ENCODE measurements around the gene COL6A2. TPM values are rescaled to one million over a fixed set of nuclear protein-coding genes. Genes with fewer than 3 reads are reported as not detected.

The COL6A2 gene
- total RNA-seq, 1 experiment from 2014 or later: 1,198 TPM

DNA sequence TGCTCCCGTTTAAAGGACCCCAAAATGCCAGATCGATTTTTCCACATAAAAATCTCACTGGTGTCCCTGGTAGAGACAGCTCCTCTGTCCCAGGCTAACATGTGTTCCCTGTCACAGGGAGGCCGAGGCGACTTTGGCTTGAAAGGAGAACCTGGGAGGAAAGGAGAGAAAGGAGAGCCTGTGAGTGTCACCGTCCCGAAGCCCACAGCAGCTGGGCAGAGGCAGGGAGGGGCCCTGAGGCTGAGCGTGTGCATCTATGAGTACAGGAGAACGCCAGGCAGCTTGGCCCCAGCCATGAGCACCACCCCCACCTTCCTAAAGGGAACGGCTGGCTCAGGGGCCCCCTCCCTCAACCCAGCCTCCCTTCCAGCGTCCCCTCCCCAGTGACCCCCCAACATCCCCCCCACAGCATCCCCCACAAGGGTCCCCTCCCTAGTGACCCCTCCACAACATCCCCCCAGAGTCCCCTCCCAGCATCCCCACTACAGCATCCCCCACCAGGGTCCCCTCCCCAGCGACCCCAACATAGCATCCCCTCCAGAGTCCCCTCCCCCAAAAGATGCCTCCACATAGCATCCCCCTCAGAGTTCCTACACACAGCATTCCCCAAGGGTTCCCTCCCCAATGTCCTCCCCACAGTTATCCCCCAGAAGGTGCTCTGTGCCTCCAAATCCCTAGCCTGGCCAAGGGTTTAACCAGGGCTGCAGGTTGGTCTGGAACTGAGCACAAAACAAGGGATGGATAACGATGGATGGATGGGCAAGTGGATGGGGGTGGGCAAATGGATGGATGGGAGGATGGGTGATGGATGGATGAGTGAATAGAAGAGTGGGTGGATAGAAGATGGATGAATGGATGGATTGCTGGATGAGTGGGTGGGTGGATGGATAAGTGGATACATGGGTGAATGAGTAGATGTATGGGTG, 25.1 kb downstream of the COL6A2 start:
- H3K4me3 ChIP-seq: no peak overlapping the region
- H3K27me3 ChIP-seq: no peaks in the 10 kb centered on the region
- H3K36me3 ChIP-seq: peaks cover 97% of the 10 kb centered on the region
- peak; percentile 0 for DNase-seq
- no peaks in the 10 kb centered on the region for H3K9me3 ChIP-seq

DNA sequence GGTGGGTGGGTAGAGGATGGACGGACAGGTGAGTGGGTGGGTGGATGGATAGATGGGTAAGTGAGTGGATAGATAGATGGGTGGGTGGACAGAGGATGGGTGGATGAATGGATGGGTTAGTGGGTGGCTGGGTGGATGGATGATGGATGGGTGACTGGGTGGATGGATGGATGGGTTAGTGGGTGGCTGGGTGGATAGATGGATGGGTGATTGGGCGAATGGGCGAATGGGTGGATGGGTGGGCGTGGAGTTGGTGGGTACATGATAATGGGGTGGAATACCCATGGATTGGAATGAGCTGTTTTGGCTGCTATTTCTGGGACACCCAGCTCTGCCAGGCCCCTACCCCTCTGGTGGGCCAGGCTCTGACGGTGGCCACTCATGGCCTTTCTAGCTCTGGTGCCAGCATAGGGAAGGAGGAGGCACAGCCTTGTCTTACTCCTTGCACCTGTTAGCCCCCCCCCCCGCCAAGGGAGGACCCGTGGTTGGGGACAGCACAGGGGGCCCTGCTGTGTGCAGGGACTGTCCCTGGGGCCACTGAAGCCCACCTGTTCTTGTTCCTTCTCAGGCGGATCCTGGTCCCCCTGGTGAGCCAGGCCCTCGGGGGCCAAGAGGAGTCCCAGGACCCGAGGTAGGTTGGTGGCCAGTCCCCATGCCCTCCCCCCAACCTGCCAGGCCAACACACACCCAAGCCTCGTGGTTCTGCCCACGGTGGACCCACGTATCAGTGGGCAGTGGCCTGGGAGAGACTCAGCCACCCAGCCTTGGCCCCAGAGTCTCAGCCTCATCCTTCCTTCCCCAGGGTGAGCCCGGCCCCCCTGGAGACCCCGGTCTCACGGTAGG, 26.4 kb downstream of the COL6A2 start:
- H3K9me3 ChIP-seq: no peaks in the 10 kb centered on the region
- H3K36me3 ChIP-seq: peaks cover 97% of the 10 kb centered on the region

DNA sequence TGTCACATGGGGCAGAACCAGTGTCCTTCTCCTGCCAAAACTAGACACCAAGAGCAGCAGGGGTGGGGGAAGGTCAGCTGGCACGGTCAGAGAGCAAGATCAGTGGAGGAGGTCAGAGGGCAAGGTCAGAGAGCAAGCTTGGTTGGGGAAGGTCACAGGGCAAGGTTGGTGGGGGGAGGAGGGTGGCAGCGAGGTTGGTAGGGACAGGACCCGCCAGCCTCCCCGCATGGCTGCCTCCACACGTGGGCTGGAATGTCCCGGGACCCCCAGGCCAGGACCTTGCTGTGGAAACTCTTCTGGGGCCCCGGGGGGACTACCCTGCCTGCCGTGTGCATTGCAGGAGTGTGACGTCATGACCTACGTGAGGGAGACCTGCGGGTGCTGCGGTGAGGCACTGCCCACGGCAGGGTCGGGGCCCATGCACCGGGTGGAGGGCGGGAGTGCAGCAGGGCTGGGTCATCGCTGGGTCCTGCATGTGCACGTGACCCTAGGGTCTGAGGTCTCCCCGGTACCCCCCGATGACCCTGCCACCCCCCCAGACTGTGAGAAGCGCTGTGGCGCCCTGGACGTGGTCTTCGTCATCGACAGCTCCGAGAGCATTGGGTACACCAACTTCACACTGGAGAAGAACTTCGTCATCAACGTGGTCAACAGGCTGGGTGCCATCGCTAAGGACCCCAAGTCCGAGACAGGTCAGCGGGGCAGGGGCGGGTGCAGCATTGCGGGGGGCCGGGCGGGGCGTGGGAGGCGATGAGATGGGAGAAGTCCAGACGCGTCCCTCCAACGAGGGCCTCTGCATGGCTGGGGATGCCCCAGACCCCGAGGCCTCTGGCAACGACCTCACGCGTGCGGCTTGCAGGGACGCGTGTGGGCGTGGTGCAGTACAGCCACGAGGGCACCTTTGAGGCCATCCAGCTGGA, 27.3 kb downstream of the COL6A2 start:
- DNase-seq: peak; percentile 10
- Histone ChIP-seq H3K4me3 (no peak overlapping the region), H3K36me3 (peaks cover 97% of the 10 kb centered on the region), H3K9me3 (no peaks in the 10 kb centered on the region), H3K27me3 (no peaks in the 10 kb centered on the region)

More for the DNA sequence above, 26.4 kb downstream of the COL6A2 start:
- Histone ChIP-seq H3K27me3 (no peaks in the 10 kb centered on the region), H3K4me3 (no peak overlapping the region)
- peak; percentile 4 for DNase-seq

DNA sequence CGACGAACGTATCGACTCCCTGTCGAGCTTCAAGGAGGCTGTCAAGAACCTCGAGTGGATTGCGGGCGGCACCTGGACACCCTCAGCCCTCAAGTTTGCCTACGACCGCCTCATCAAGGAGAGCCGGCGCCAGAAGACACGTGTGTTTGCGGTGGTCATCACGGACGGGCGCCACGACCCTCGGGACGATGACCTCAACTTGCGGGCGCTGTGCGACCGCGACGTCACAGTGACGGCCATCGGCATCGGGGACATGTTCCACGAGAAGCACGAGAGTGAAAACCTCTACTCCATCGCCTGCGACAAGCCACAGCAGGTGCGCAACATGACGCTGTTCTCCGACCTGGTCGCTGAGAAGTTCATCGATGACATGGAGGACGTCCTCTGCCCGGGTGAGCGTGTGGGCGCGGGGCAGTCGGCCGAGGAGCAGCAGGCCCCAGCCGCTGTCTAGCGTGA, 28.0 kb downstream of the COL6A2 start:
- Histone ChIP-seq H3K4me3 (no peak overlapping the region), H3K36me3 (peaks cover 97% of the 10 kb centered on the region), H3K9me3 (no peaks in the 10 kb centered on the region), H3K27me3 (no peaks in the 10 kb centered on the region)
- no peak for DNase-seq

DNA sequence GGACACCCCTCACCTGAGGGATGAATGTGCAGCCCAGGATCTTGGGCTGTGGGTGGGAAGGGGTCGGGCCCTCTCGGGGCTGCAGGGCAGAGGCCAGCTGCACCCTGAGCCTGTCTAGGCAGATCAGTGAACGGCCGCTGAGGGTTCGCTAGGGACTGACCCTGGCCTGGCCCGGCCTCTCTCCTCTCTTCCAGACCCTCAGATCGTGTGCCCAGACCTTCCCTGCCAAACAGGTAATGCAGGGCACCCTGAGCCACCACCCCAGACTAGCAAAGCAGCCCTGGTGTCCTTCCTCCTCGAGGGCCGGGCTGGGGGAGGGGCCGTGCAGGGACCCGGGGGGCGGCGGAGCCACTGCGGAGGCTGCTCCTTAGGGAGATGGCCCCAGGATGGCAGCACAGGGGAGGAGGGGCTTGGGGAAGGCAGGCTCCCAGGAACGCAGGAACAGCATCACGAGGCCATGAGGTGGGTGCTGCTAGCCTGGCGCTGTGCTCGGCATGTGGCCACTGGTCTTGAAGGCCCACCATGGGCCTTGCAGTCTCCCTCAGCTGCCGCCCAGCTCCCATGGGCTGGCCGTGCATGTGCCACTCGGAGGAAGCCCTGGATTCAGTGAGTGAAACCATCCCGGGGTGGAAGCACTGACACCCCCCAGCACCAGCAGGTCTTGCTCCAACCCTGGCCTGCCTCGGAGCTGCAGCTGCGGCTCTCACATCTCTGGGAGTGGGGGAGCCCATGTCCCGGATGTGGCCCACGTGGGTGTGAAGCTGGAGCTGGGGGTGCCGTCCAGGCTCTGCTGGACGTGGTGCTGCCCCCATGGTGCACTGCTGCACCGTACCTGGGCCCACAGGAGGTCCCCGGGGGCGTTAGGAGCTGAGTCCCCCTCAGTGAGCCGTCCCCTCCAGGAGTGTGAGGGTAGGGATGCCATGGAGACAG, 28.7 kb downstream of the COL6A2 start:
- peaks cover 97% of the 10 kb centered on the region for H3K36me3 ChIP-seq

DNA sequence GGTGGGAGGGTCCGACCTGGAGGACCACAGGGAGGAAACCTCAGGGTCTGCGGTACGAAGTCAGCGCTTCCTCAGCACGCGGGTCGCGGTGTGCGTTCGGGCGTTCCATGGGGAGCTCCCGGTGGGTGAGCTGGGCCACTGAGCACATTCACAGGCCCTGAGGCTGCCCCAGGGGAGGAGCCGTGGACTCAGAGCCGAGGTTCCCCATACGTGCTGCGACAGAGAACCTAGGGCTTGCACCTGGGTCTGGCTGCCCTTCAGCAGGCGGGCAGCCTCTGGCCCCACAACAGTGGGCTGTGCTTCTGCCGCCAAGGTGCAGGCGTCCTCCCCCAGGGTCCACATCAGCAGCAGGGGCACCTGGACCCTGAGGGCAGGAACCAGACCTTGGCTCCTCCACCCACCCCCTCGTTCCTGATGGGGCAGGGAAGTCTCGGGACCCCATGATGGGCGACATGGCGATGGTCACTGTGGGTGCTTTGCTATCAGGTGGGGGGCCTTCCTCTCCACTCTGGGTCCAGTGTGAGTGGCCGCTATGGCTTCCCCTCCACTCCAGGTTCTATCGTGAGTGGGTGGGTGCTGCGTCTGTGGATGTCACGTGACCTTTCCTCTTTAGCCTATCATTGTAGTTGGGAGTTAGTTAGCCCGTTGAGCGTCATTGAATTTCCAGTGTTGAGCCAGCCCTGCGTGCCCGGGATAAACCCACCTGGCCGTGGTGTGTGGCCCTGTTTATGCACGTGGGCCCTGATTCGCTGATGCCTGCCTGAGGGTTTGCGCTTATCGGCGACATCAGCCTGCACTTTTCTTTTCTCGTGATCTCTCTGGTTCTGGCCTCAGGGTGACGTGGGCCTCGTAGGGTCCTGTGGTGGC, 29.6 kb downstream of the COL6A2 start:
- peak; percentile 0 for DNase-seq
- Histone ChIP-seq H3K9me3 (no peaks in the 10 kb centered on the region), H3K36me3 (peaks cover 97% of the 10 kb centered on the region)

More for the DNA sequence above, 28.7 kb downstream of the COL6A2 start:
- DNase-seq: peak; percentile 1
- H3K9me3 ChIP-seq: no peaks in the 10 kb centered on the region
- H3K27me3 ChIP-seq: no peaks in the 10 kb centered on the region
- no peak overlapping the region for H3K4me3 ChIP-seq

DNA sequence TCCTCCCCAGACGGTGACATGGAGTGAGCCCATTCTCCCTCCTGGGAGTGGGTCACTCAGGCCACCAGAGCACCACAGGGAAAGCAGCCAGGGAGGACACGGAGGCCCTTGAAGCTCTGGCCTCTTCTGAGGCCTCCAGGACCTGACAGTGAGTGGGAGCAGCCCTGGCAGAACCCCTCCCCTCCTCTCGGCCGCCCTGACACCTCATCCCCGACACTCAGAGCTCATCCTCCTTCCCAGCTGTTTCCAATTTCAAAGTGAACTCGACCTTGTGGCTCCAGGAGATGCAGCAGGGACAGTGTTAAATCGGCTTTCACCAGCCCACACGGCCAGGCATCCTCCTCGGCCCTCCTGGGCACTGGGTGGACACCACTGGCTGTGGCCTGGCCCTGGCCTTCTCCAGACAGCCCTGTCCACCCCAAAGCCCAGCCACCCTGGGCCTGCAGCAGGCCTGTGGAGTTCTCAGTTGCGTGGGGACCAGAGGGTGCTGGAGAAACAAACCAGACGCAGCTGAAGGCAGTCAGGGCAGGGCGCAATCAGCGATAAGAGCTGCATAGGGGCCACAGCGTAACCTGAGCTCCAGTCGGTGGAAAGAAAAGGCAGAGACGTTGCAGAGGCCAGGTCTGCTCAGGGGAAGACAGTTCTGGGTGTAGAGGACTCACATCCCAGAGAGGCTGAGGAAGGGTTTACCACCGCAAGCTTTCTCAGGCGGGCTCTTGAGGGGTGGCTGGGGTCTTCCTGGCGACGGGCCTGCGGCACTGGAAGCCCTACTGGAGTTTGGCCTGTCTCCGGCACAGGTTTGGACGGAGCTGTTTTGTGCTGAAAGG, 30.4 kb downstream of the COL6A2 start:
- H3K36me3 ChIP-seq: peaks cover 97% of the 10 kb centered on the region
- H3K27me3 ChIP-seq: no peaks in the 10 kb centered on the region
- no peaks in the 10 kb centered on the region for H3K9me3 ChIP-seq
- H3K4me3 ChIP-seq: no peak overlapping the region
- peak; percentile 3 for DNase-seq

More for the DNA sequence above, 29.6 kb downstream of the COL6A2 start:
- H3K27me3 ChIP-seq: no peaks in the 10 kb centered on the region
- H3K4me3 ChIP-seq: no peak overlapping the region

DNA sequence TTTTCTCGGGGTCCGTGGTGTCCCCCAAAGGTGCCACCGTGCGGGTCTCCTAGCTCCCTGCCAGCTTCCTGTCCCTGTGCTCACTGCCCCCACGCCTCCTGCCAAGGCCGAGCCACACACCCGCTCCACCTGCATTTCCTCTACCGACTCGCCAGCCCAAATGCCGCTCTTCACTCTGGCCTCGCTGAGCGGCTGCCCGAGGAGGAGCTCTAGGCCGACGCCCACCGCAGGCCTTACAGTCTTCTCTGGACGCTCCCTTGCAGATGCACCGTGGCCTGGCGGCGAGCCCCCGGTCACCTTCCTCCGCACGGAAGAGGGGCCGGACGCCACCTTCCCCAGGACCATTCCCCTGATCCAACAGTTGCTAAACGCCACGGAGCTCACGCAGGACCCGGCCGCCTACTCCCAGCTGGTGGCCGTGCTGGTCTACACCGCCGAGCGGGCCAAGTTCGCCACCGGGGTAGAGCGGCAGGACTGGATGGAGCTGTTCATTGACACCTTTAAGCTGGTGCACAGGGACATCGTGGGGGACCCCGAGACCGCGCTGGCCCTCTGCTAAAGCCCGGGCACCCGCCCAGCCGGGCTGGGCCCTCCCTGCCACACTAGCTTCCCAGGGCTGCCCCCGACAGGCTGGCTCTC, 31.1 kb downstream of the COL6A2 start:
- Histone ChIP-seq H3K27me3 (no peaks in the 10 kb centered on the region), H3K9me3 (no peaks in the 10 kb centered on the region), H3K36me3 (peaks cover 89% of the 10 kb centered on the region), H3K4me3 (no peak overlapping the region)
- DNase-seq: peak; percentile 9

DNA sequence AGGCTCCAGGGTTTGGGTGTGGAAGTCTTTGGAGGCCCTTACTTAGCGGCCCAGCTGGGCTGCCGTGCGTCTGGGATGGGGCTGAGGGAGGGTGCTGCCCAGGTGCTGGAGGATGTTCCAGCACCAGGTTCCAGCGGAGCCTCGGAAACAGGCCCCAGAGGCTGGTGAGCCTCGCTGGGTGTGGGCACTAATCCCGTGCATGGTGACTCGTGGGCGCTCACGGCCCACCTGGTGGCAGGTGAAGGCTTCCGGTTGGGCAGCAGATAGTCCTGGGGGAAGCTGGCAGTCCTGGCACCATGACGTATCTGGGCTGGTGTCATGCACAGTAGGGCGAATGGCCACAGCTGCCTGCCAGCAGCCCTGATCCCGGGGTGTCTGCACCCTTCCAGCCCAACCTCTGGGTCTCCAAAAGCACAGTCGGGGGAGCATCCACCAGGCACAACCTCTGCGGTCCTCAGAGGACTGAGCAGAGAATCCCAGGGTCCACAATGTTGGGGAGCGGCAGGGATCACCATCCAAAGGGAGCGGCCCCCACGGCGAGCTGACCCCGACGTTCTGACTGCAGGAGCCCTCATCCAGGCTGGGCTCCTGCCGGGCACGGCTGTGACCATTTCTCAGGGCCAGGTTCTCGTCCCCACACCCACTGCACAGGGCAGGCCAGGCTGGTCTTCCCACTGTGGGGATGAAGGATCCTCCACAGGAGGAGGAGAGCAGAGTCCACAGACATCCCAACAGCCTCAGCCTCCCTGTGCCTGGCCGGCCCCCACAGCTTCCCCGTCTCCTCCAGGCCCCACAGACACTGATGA, 32.1 kb downstream of the COL6A2 start:
- Histone ChIP-seq H3K4me3 (no peak overlapping the region), H3K27me3 (no peaks in the 10 kb centered on the region), H3K36me3 (peaks cover 79% of the 10 kb centered on the region), H3K9me3 (no peaks in the 10 kb centered on the region)
- DNase-seq: no peak

DNA sequence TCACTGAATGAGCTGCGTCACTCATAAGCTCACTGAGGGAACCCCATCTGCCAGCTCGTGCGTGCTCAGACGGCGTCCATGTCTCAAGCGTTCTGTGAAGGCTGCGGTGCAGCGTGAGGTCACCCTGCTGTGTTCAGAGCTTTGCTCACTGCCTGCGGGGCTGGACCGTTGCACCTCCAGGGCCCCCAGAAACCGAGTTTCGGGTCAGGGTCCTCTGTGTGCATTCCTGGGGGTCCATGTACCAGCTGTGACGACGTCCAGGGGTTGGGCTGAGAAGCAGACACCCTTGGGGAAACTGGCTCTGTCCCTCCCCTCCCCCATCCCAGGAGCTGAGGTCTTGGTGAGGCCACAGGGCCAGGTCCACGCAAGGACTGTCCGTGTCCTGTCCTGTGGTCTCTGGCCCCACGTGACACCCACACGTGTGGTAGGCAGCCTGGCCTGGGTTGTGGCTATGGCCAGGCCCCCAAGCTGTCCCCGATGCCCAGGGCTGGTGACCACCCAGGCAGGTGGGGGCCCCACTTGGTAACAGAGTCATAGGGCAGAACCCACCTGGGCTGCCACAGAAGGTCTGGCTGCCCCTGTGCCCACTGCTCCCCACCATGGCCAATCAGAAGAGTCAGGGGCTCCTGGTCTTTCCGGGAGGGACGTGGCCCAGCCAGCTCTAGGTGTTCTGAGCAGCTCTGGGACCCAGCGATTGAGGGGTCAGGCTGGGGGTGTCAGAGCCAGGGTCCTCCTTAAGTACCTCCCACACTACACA, 33.1 kb downstream of the COL6A2 start:
- H3K4me3 ChIP-seq: no peak overlapping the region
- no peak for DNase-seq
- H3K9me3 ChIP-seq: no peaks in the 10 kb centered on the region
- H3K36me3 ChIP-seq: peaks cover 70% of the 10 kb centered on the region
- H3K27me3 ChIP-seq: no peaks in the 10 kb centered on the region

DNA sequence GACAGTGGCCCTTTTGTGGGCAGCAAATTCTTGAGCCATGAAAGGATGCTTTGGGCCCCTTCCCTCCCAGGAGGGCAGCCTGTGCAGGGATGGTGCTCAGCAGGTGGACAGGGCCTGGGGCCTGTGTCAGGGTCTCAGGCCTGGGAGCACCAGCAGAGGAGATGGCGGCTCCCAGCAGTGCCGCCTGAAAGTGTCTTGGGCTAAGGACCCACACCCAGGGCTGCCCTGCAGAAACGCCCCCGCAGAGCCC, 33.6 kb downstream of the COL6A2 start:
- H3K36me3 ChIP-seq: peaks cover 65% of the 10 kb centered on the region
- H3K4me3 ChIP-seq: no peak overlapping the region
- no peaks in the 10 kb centered on the region for H3K27me3 ChIP-seq
- no peaks in the 10 kb centered on the region for H3K9me3 ChIP-seq
- no peak for DNase-seq

DNA sequence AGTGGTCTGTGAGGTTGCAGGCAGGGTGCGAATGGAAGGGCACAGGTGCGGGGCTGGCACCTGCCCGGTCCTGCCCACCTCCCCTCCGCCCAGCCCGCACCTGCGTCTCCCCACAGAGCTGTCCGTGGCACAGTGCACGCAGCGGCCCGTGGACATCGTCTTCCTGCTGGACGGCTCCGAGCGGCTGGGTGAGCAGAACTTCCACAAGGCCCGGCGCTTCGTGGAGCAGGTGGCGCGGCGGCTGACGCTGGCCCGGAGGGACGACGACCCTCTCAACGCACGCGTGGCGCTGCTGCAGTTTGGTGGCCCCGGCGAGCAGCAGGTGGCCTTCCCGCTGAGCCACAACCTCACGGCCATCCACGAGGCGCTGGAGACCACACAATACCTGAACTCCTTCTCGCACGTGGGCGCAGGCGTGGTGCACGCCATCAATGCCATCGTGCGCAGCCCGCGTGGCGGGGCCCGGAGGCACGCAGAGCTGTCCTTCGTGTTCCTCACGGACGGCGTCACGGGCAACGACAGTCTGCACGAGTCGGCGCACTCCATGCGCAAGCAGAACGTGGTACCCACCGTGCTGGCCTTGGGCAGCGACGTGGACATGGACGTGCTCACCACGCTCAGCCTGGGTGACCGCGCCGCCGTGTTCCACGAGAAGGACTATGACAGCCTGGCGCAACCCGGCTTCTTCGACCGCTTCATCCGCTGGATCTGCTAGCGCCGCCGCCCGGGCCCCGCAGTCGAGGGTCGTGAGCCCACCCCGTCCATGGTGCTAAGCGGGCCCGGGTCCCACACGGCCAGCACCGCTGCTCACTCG, 34.1 kb downstream of the COL6A2 start:
- Histone ChIP-seq H3K36me3 (peaks cover 59% of the 10 kb centered on the region), H3K27me3 (no peaks in the 10 kb centered on the region), H3K4me3 (no peak overlapping the region), H3K9me3 (no peaks in the 10 kb centered on the region)
- DNase-seq: no peak

Measured in MG63 (cell line).